Fibroblast of lung (primary cell): ENCODE data around the gene CSNK1G2. TPM values are rescaled to one million over a fixed set of nuclear protein-coding genes. Genes with fewer than 3 reads are reported as not detected.

Source experiments
- DNase-seq, 2 donors: peaks; one replicate each; pipeline versions ENCODE4 v3.0.0 to v3.0.0-alpha.2; 2010; ENCODE audit warnings: low read depth in 2 of 2
- H2AFZ ChIP-seq: 2 replicates; pipeline ENCODE4 v1.5.1; 2012; ENCODE audit warnings: low read length, control low read depth, inconsistent platforms
- H3K27ac ChIP-seq: 2 replicates; pipeline ENCODE4 v1.5.1; 2011; ENCODE audit warnings: low read length, control low read depth; ENCODE audit not compliant: insufficient read depth
- H3K27me3 ChIP-seq: 2 replicates; pipeline ENCODE4 v1.5.1; 2011; ENCODE audit warnings: mild to moderate bottlenecking, low read length; ENCODE audit not compliant: control insufficient read depth, insufficient read depth
- H3K36me3 ChIP-seq: 2 replicates; pipeline ENCODE4 v1.5.1; 2011; ENCODE audit warnings: low read length; ENCODE audit not compliant: control insufficient read depth, insufficient read depth
- H3K4me1 ChIP-seq: 2 replicates; pipeline ENCODE4 v1.5.1; 2011; ENCODE audit warnings: low read length; ENCODE audit not compliant: control insufficient read depth, insufficient read depth; ENCODE audit errors: extremely low read depth
- H3K4me2 ChIP-seq: 2 replicates; pipeline ENCODE4 v1.5.1; 2011; ENCODE audit warnings: low read length, control low read depth; ENCODE audit not compliant: insufficient read depth; ENCODE audit errors: extremely low read depth
- H3K4me3 ChIP-seq, 4 experiments: fragments of 200-600 bp in 1 of 4; sonication (generic) in 1 of 4; replicated peaks in 1 of 4; 2 replicates each; pipeline ENCODE4 v1.5.1; 2011 to 2016; ENCODE audit warnings: low read length in 4 of 4, low read depth in 3 of 4, mild to moderate bottlenecking in 3 of 4, control low read depth in 2 of 4, inconsistent platforms in 1 of 4, mixed read lengths in 1 of 4; ENCODE audit not compliant: insufficient read depth in 1 of 4; ENCODE audit errors: control extremely low read depth in 1 of 4
- H3K79me2 ChIP-seq: 2 replicates; pipeline ENCODE4 v1.5.1; 2012; ENCODE audit warnings: mild to moderate bottlenecking, low read length, inconsistent platforms; ENCODE audit not compliant: control insufficient read depth, insufficient read depth
- H3K9ac ChIP-seq: 2 replicates; pipeline ENCODE4 v1.5.1; 2011; ENCODE audit warnings: mild to moderate bottlenecking, low read length, control low read depth; ENCODE audit not compliant: insufficient read depth
- H3K9me3 ChIP-seq: 2 replicates; pipeline ENCODE4 v1.5.1; 2012; ENCODE audit warnings: low read depth, low read length; ENCODE audit not compliant: control insufficient read depth, insufficient read depth
- H4K20me1 ChIP-seq: 2 replicates; pipeline ENCODE4 v1.5.1; 2011; ENCODE audit warnings: low read length; ENCODE audit not compliant: control insufficient read depth, insufficient read depth; ENCODE audit errors: extremely low read depth
- CTCF ChIP-seq, 2 donors: IDR thresholded peaks in 1 of 2; conservative IDR thresholded peaks in 1 of 2; 1 replicate in 1 of 2; 2 replicates in 1 of 2; pipeline ENCODE4 v1.5.1; 2011 to 2012; ENCODE audit warnings: low read length in 2 of 2, control low read depth in 1 of 2, inconsistent platforms in 1 of 2, low read depth in 1 of 2, mild to moderate bottlenecking in 1 of 2
- EZH2 ChIP-seq: IDR thresholded peaks from 2 replicates; pipeline ENCODE4 v1.5.1; 2012; ENCODE audit warnings: low read length, control low read depth, mild to moderate bottlenecking; ENCODE audit errors: missing control alignments
- polyA plus RNA-seq, 2 donors: library from polyadenylated mRNA; depleted of rRNA in 1 of 2; stranded (reverse) in 1 of 2; unstranded in 1 of 2; fragments of >200 nt; gene quantifications; 2 replicates each; pipeline ENCODE4 v1.2.1, GENCODE V29; 2011 to 2012; ENCODE audit warnings: missing spikeins in 1 of 2
- total RNA-seq: library from RNA; depleted of rRNA; stranded (reverse); fragments of >200 nt; gene quantifications from 2 replicates; pipeline ENCODE4 v1.2.1, GENCODE V29; 2014

The CSNK1G2 gene
- total and polyA plus RNA-seq, 2 donors (not counting 1 experiment from before 2014, with no cell fraction given): 21.2 to 58.6 TPM

GRCh38 chr19:1925544-1925943 is 15.4 kb upstream of the CSNK1G2 start:
- no peak overlapping the region for H3K9ac ChIP-seq
- H4K20me1 ChIP-seq: no peaks in the 10 kb centered on the region
- H3K9me3 ChIP-seq: no peaks in the 10 kb centered on the region
- no peak overlapping the region for H2AFZ ChIP-seq
- no peak overlapping the region for H3K4me2 ChIP-seq
- TF ChIP-seq EZH2: no peak
- no peak for TF ChIP-seq CTCF (conservative IDR thresholded peaks at IDR 0.05 in 1 of 2, IDR thresholded peaks at IDR 0.05 in 1 of 2; ENCODE audit: low read depth in 1 of 2, low read length in 2 of 2)
- no peak overlapping the region for H3K27ac ChIP-seq
- no peaks in the 10 kb centered on the region for H3K27me3 ChIP-seq
- H3K4me3 ChIP-seq: no peak overlapping the region
- no peaks in the 10 kb centered on the region for H3K79me2 ChIP-seq
- peaks cover 19% of the 10 kb centered on the region for H3K36me3 ChIP-seq
- peaks cover 3% of the 10 kb centered on the region for H3K4me1 ChIP-seq
- DNase-seq: no peak

- Histone ChIP-seq H3K4me2 (peak overlapping the region; percentile 90), H3K36me3 (peaks cover 7% of the 10 kb centered on the region), H3K79me2 (no peaks in the 10 kb centered on the region), H3K4me3 (peak overlapping the region; percentile 34 to 53 (median 41)), H2AFZ (peak overlapping the region; percentile 43), H4K20me1 (no peaks in the 10 kb centered on the region), H3K9me3 (no peaks in the 10 kb centered on the region), H3K4me1 (peaks cover 3% of the 10 kb centered on the region), H3K27ac (no peak overlapping the region), H3K27me3 (no peaks in the 10 kb centered on the region), H3K9ac (no peak overlapping the region)
- peak; percentile 48 to 65 for DNase-seq
- TF ChIP-seq CTCF (conservative IDR thresholded peaks at IDR 0.05 in 1 of 2, IDR thresholded peaks at IDR 0.05 in 1 of 2; ENCODE audit: low read depth in 1 of 2, low read length in 2 of 2) (peak; percentile 70 to 80), EZH2 (no peak)
These were observed 11.8 kb upstream of the CSNK1G2 start for GRCh38 chr19:1929021-1929742.

- no peak overlapping the region for H3K27ac ChIP-seq
- H3K79me2 ChIP-seq: no peaks in the 10 kb centered on the region
- no peaks in the 10 kb centered on the region for H3K27me3 ChIP-seq
- TF ChIP-seq EZH2 (no peak), CTCF (conservative IDR thresholded peaks at IDR 0.05 in 1 of 2, IDR thresholded peaks at IDR 0.05 in 1 of 2; ENCODE audit: low read depth in 1 of 2, low read length in 2 of 2) (no peak)
- no peak overlapping the region for H3K4me3 ChIP-seq
- H3K4me1 ChIP-seq: peaks cover 3% of the 10 kb centered on the region
- peaks cover 2% of the 10 kb centered on the region for H3K9me3 ChIP-seq
- H3K36me3 ChIP-seq: no peaks in the 10 kb centered on the region
- no peak overlapping the region for H3K4me2 ChIP-seq
- no peak for DNase-seq
- no peak overlapping the region for H2AFZ ChIP-seq
- H4K20me1 ChIP-seq: no peaks in the 10 kb centered on the region
- H3K9ac ChIP-seq: no peak overlapping the region
These were observed 9.5 kb upstream of the CSNK1G2 start for GRCh38 chr19:1931445-1931844.
